GM19324 (cell line): ENCODE data around the gene CRADD.

Source experiments
- ATAC-seq: cut with Tn5 transposase; IDR thresholded peaks from one replicate; pipeline ENCODE4 v1.9.1; 2021; ENCODE audit warnings: mild to moderate bottlenecking, moderate library complexity; ENCODE audit not compliant: unreplicated experiment, low FRiP score

The CRADD gene

DNA sequence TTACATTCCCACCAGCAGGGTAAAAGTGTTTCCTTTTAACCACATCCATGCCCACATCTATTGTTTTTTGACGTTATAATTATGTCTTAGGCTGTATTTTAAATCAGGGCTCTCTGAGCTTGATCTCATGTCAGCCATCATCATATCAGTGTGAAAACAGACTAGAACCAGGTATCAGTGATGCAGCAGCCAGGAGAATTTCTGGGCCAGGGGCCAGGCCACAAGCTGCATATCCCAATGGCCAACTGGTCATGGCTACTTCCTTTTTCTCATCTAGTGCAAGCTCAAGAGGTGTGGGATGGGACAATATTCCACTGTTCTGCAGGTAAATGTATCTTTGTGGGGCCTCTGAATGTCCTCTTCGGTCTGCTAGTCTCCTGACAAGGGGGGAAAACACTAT, 125.1 kb downstream of the CRADD start:
- no peak for ATAC-seq

GRCh38 chr12:93802698-93803423, 125.7 kb downstream of the CRADD start:
- no peak for ATAC-seq

DNA sequence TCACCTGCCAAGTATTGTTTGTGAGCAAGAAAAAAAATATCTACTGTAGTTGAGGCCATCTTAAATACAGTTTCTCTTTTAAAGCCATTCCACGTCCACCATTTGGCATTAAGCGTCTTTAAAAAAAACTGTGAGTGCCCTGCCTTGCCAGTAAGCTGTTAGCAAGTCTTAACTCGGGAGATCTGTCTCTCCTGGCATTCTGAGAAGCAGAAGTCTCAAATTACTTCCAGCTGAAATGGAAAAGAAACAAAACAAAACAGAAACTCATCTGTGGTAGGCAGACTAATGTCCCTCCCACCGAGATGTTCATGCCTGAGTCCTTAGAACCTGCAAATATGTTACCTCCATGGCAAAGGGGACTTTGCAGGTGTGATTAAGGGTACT, 126.2 kb downstream of the CRADD start:
- ATAC-seq = no peak

DNA sequence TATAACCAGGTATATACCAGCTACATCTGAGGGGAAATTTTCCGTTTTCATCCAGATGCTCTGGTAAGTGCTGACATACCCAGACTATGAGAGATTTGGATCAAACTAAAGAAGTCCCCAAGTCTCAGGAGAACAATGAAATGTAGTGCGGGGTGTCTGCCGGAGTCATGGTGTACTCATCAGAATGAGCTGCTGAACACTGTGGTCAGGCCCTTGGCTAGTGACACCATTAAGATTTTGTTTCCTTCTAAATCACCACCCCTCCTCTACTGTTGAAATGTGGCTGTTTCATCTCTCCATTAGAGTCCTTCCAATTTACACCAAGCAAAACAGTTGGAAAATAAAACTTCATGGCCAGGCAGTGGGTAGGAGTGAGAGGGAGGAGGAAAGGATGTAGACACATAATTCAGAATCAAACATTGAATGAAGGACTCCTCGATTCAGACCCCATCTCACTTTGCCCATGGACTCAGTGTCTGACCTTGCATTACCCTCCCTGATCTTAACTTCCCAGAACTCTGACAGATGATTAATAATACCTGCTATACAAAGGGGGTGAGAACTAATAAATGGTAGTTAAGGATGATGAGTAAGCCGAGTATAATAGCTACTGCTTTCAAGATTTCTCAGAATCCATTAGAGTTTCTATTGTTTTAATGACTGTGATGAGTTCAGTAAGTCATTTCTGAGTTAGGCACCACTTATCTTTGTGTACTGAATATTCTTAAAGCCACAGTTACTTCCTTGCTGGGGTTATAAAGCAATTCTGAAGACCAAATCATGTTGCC, 127.4 kb downstream of the CRADD start:
- no peak for ATAC-seq

- ATAC-seq = no peak
Observed at GRCh38 chr12:93805736-93806141, 128.6 kb downstream of the CRADD start.

- ATAC-seq = no peak
Observed at GRCh38 chr12:93807354-93807753, 130.2 kb downstream of the CRADD start.

DNA sequence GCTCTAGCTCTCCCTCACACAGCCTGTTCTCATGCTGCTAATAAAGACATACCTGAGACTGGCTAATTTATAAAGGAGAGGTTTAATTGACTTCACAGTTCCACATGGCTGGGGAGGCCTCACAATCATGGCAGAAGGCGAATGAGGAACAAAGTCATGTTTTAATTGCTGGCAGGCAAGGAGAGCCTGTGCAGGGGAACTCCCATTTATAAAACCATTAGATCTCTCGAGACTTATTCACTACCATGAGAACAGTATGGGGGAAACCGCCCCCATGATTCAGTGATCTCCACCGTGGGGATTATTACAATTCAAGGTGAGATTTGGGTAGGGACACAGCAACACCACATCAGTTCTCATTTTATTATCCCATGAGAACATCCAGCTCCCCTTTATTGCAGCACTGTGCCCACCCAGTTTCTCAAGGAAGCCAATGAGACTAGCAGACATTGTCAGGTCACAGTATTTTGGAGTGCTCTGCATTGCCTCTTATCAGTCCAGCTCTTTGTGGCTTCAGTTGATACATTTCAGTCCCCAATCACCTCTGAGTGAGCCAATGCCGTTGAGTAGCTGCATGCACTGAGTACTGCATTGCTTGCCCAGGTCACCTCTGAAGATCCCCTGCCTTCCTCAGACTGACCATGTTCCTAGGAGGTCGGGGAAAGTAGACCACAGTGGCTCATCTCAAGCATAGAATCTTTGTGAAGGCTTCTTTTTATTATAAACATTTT, 131.2 kb downstream of the CRADD start:
- no peak for ATAC-seq

DNA sequence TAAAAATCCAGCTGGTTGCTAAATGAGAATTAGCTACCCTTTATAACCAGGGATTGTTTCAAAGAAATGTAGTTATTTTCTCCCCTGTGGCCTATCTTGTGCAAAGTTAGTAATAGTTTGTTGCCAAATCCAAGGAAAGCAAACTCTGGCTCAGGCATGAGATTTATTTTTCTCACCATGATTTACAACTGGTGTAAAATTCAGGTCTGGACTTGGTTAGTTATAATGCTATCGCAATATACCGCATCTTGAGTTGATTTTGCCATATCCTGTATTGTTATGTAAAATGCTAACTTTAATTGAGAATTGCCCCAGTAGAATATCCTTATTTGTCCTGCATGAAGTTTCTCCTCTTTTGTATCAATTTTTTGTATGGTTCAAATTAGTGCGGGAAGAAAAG, 135.5 kb downstream of the CRADD start:
- ATAC-seq = no peak

DNA sequence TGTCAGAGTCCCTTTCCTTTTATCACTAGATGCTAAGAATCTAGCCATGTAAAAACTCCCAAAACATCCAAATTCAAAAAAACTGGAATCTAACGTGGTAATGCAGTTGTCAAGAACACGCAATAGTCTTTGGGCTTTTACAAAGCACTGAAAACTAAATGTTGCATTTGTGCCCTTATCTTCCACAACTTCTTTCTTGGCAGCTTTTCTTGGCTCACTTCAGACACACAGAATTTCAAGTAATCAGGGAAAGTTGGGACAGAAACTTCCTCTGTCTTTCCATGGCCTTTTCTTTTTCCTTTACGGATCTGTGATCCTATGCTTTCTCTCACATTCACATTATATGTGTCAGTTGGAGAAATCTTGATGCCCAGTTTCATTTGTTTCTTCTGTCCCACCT, 136.0 kb downstream of the CRADD start:
- ATAC-seq = no peak

- no peak for ATAC-seq
Observed at GRCh38 chr12:93813972-93814821, 137.0 kb downstream of the CRADD start.

- ATAC-seq = no peak
Observed at GRCh38 chr12:93818488-93819049, 141.4 kb downstream of the CRADD start.

DNA sequence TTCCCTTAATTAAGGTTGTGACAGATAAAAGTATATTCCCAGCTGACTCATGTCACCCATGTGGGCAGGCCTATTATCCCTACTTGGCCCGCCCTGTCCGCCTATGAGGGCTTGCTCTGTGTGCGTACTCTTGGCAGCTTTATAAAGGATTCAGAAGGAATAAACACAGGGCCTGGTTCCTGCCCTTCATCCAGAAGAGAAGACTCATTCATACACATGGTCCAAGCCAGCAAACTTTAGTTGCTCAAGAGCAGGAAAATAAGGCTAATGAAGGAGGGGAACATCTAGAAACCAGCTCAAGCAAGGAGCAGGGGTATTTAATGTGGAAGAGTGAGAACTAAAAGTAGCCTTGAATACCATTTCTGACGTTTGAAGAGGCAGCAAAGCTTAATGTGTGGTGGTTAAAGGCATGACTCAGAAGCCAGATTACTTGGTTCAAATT, 141.9 kb downstream of the CRADD start:
- no peak for ATAC-seq

DNA sequence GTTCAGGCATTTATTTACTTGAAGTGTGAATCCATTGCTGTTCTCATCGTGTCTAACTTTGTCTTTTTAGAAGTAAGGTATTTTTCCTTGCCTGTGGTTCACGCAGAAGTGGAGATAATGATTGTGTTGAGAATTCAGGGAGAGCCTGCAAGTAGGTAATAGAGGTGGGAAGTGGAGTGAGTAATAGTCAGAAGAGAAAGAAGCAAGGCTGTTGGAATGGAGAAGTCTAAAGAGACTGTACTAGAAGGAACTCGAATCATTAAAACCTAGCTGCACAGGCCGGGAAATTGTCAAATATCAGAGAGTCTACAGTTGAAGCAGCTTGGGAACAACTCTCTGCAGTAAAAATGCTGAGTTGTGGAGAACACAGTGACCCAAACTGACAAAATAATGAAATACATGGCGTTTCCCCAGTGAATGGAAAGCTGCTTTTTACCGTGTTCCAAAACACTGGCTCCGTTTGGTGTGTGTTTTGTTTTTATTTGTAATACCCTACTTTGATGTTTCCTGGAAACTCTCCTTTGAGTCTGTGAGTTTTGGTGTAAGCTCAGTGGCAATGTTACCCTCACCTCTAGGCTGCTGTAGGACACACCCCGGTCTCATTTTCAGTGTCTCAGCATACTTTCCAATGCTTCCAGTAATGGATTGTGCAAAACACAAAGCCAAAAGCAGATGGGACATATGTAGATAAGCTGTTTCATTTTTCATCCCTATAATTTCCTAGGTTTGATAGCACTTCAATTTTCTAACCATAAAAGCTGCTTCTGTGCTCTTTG, 146.6 kb downstream of the CRADD start:
- ATAC-seq = no peak

GRCh38 chr12:93824514-93825500, 147.6 kb downstream of the CRADD start:
- ATAC-seq = no peak

- ATAC-seq = no peak
Observed at GRCh38 chr12:93825501-93825888, 148.3 kb downstream of the CRADD start.

- ATAC-seq = no peak
Observed at GRCh38 chr12:93825931-93826555, 148.9 kb downstream of the CRADD start.

DNA sequence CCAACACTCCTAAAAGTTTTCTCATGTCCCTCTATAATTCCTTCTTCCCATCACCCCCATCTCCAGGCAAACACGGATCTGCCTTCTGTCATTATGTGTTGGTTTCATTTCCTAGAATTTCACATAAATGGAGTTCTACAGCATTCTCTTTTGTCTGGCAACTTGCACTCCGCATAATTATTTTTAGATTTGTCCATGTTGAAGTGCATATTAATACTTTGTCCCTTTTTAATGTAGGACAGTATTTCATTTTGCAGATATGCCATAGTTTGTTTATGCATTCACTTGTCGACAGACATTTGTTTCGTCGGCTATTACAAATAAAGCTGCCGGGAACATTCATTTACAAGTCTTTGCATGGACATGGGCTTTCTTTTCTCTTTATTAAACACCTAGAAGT, 150.0 kb downstream of the CRADD start:
- ATAC-seq = no peak

DNA sequence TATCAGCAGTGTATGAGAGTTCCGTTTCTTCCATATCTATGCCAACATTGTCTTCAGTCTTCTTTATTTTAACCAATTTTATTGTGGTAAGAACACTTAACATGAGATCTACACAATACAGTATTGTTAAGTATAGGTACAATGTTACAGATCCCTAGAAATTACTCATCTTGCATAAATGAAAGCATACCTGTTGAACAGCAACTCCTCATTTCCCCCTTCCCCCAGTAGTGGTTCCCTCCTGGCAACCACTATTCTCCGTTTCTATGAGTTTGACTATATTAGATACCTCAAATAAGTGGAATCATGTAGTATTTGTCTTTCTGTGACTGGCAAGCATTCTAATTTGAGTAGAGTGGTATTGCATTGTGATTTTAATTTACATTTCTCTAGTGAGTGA, 150.5 kb downstream of the CRADD start:
- no peak for ATAC-seq
